Vagina (tissue), 2 donors: ENCODE data around the gene RNASEH1.

Experiments used
- POLR2A ChIP-seq, 2 donors: fragments of 450-650 bp; IDR thresholded peaks; one replicate each; pipeline ENCODE4 v1.6.1; 2017; ENCODE audit warnings: antibody characterized with exemption in 2 of 2, mild to moderate bottlenecking in 2 of 2, moderate library complexity in 2 of 2
- TF ChIP-seq, protein P1 (sequence below), 3 experiments: fragments of 450-650 bp in 2 of 3; fragments of 200-600 bp in 1 of 3; sonication (generic) in 1 of 3; IDR thresholded peaks; one replicate each; pipeline ENCODE4 v1.5.1; 2017 to 2019; ENCODE audit warnings: antibody characterized with exemption in 3 of 3, mild to moderate bottlenecking in 2 of 3, moderate library complexity in 2 of 3

DNA sequence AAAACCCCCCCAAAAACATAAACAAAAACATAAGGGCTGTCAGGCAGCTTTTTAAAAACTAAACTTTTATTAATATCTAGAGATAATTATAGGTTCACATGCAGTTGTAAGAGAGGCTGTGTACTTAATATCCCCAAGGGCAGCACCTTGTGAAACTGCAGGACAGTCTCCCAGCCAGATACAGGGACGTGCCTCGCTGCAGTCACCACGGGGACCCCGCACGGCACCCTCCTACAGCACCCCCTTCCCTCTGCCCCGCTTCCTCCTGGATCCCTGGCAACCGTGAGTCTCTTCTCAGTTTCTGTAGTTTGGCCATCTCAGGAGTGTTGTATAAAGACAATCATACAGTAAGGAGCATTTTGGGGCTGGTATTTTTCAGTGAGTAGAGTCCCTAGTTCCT lies 30.0 kb upstream of the RNASEH1 start:
- TF ChIP-seq, protein P1, sequence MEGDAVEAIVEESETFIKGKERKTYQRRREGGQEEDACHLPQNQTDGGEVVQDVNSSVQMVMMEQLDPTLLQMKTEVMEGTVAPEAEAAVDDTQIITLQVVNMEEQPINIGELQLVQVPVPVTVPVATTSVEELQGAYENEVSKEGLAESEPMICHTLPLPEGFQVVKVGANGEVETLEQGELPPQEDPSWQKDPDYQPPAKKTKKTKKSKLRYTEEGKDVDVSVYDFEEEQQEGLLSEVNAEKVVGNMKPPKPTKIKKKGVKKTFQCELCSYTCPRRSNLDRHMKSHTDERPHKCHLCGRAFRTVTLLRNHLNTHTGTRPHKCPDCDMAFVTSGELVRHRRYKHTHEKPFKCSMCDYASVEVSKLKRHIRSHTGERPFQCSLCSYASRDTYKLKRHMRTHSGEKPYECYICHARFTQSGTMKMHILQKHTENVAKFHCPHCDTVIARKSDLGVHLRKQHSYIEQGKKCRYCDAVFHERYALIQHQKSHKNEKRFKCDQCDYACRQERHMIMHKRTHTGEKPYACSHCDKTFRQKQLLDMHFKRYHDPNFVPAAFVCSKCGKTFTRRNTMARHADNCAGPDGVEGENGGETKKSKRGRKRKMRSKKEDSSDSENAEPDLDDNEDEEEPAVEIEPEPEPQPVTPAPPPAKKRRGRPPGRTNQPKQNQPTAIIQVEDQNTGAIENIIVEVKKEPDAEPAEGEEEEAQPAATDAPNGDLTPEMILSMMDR (IDR thresholded peaks at IDR 0.05): no peak
- no peak for TF ChIP-seq POLR2A (IDR thresholded peaks at IDR 0.05)
